PC-9 (cell line): ENCODE data around the gene ROBO2. TPM values are rescaled to one million over a fixed set of nuclear protein-coding genes. Genes with fewer than 3 reads are reported as not detected.

Source experiments
- BruUV-seq: library from RNA; stranded (reverse); fragments of 400-500 nt; replicated peaks from 2 replicates; lab custom pipeline; 2021; lab: Mats Ljungman, UMichigan
- CTCF ChIA-PET: fragments of 300-600 bp; sonication (Branson Sonifier 250); formaldehyde crosslinking; loops from one replicate; lab custom pipeline; 2022; ENCODE audit warnings: antibody characterized with exemption; lab: Charles Lee
- POLR2A ChIA-PET: fragments of 300-600 bp; sonication (Branson Sonifier 250); formaldehyde crosslinking; loops from one replicate; lab custom pipeline; 2022; ENCODE audit warnings: antibody characterized with exemption; ENCODE audit not compliant: unreplicated experiment; lab: Charles Lee
- DNase-seq, 2 experiments: peaks; one replicate each; pipeline versions ENCODE4 v3.0.0 to v3.0.0-alpha.2; 2015 to 2022; ENCODE audit warnings: mixed read lengths in 1 of 2
- H2AFZ ChIP-seq: fragments of 200-600 bp; sonication (generic); 2 replicates; pipeline ENCODE4 v1.8.1; 2017; ENCODE audit warnings: antibody characterized with exemption
- H3F3A ChIP-seq: fragments of 200-600 bp; sonication (generic); 2 replicates; pipeline ENCODE4 v1.8.1; 2017; ENCODE audit warnings: antibody characterized with exemption, mild to moderate bottlenecking, low read depth; ENCODE audit not compliant: insufficient read depth
- H3K27ac ChIP-seq: fragments of 200-600 bp; sonication (generic); 2 replicates; pipeline ENCODE4 v1.6.1; 2016; ENCODE audit warnings: mixed run types
- H3K27me3 ChIP-seq: fragments of 200-600 bp; sonication (generic); 2 replicates; pipeline ENCODE4 v1.6.1; 2016; ENCODE audit warnings: low read depth, mixed run types; ENCODE audit not compliant: insufficient read depth
- H3K36me3 ChIP-seq: fragments of 200-600 bp; sonication (generic); 2 replicates; pipeline ENCODE4 v1.6.1; 2016; ENCODE audit warnings: low read depth, mixed run types
- H3K4me1 ChIP-seq: fragments of 200-600 bp; sonication (generic); replicated peaks from 2 replicates; pipeline ENCODE4 v1.6.1; 2016; ENCODE audit warnings: mixed run types; ENCODE audit not compliant: insufficient read depth
- H3K4me2 ChIP-seq: fragments of 200-600 bp; sonication (generic); 2 replicates; pipeline ENCODE4 v1.6.1; 2017; ENCODE audit warnings: mixed run types
- H3K4me3 ChIP-seq: fragments of 200-600 bp; sonication (generic); 2 replicates; pipeline ENCODE4 v1.6.1; 2016; ENCODE audit warnings: mixed run types
- H3K79me2 ChIP-seq: fragments of 200-600 bp; sonication (generic); 2 replicates; pipeline ENCODE4 v1.6.1; 2017; ENCODE audit warnings: low read depth, mixed run types
- H3K9me2 ChIP-seq: fragments of 200-600 bp; sonication (generic); 2 replicates; pipeline ENCODE4 v1.8.1; 2017; ENCODE audit warnings: mild to moderate bottlenecking; ENCODE audit not compliant: insufficient read depth
- H3K9me3 ChIP-seq: fragments of 200-600 bp; sonication (generic); 2 replicates; pipeline ENCODE4 v1.8.1; 2016; ENCODE audit warnings: low read depth; ENCODE audit not compliant: insufficient read depth
- H4K20me1 ChIP-seq: fragments of 200-600 bp; sonication (generic); 2 replicates; pipeline ENCODE4 v1.8.1; 2017; ENCODE audit not compliant: insufficient read depth
- EZH2 ChIP-seq: fragments of 200-600 bp; sonication (generic); IDR thresholded peaks from 2 replicates; pipeline ENCODE4 v1.8.0; 2017; ENCODE audit warnings: antibody characterized with exemption, low read depth
- intact Hi-C: fragments of 100-400 bp; cut with micrococcal nuclease; formaldehyde crosslinking; loops from one replicate; pipeline ENCODE4 v1.10.0; 2022; ENCODE audit not compliant: unreplicated experiment
- total RNA-seq: library from RNA; stranded (reverse); gene quantifications from 2 replicates; pipeline ENCODE4 v1.2.3, GENCODE V29; 2021
- TF ChIP-seq, protein P1 (sequence below): fragments of 200-600 bp; sonication (generic); conservative IDR thresholded peaks from 2 replicates; pipeline ENCODE4 v1.6.1; 2017; ENCODE audit warnings: mixed run types, antibody characterized with exemption, mild to moderate bottlenecking, moderate library complexity

The ROBO2 gene
- total RNA-seq, 1 experiment from 2014 or later: 0.39 TPM

DNA sequence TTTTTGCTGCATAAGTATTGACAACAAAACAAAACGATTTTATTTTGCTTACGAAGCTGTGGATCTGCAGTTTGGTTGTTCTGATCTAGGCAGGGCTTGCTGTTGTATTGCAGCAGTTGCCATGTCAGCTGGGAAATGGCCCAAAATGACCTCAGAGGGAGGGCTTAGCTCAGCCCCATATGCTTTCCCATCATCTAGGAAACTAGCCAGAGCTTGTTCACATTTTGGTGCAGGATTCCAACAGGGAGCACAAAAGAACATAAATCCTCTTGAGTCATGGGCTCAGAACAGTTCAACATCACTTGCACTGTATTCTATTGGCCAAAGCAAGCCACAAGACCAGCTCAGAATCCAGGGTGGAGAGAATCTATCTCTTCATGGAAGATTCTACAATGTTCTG is 42.2 kb upstream of the ROBO2 start:
- ChIA-PET CTCF (no interaction called here), POLR2A (no interaction called here)
- Histone ChIP-seq H4K20me1 (no peaks in the 10 kb centered on the region), H3K4me3 (no peak overlapping the region), H3K9me2 (no peaks in the 10 kb centered on the region), H2AFZ (no peak overlapping the region), H3K4me1 (no peaks in the 10 kb centered on the region), H3F3A (no peaks in the 10 kb centered on the region), H3K27ac (no peak overlapping the region), H3K36me3 (no peaks in the 10 kb centered on the region), H3K4me2 (no peak overlapping the region), H3K9me3 (no peaks in the 10 kb centered on the region), H3K27me3 (no peaks in the 10 kb centered on the region), H3K79me2 (no peaks in the 10 kb centered on the region)
- intact Hi-C loops: no loop called here
- BruUV-seq: no TSS peak
- DNase-seq: no peak
- TF ChIP-seq, protein P1, sequence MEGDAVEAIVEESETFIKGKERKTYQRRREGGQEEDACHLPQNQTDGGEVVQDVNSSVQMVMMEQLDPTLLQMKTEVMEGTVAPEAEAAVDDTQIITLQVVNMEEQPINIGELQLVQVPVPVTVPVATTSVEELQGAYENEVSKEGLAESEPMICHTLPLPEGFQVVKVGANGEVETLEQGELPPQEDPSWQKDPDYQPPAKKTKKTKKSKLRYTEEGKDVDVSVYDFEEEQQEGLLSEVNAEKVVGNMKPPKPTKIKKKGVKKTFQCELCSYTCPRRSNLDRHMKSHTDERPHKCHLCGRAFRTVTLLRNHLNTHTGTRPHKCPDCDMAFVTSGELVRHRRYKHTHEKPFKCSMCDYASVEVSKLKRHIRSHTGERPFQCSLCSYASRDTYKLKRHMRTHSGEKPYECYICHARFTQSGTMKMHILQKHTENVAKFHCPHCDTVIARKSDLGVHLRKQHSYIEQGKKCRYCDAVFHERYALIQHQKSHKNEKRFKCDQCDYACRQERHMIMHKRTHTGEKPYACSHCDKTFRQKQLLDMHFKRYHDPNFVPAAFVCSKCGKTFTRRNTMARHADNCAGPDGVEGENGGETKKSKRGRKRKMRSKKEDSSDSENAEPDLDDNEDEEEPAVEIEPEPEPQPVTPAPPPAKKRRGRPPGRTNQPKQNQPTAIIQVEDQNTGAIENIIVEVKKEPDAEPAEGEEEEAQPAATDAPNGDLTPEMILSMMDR: no peak
- TF ChIP-seq EZH2: no peak

DNA sequence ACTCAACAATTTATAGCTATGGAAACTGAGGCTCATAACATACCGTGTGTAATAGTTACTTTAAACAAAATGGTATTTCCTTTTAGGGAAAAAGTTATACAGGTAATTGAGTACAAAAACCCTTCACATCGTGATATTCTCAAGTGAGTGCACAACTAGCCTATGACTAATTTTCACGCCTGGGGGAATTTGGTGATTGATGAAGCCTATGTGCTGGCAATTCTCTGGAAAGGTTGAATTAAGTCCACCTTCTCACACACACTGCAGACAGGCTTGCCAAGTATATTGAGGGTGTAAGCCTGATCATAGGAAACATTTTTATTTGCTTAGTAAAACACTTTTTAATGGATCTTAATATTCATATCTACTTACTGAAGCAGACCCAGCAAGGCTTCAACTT is 41.3 kb upstream of the ROBO2 start:
- intact Hi-C loops: no loop called here
- H3K36me3 ChIP-seq: no peaks in the 10 kb centered on the region
- H3K4me1 ChIP-seq: no peaks in the 10 kb centered on the region
- ChIA-PET CTCF (no interaction called here), POLR2A (no interaction called here)
- BruUV-seq: no TSS peak
- DNase-seq: no peak
- no peaks in the 10 kb centered on the region for H3F3A ChIP-seq
- H3K27me3 ChIP-seq: no peaks in the 10 kb centered on the region
- no peaks in the 10 kb centered on the region for H4K20me1 ChIP-seq
- TF ChIP-seq EZH2: no peak
- TF ChIP-seq, protein P1: no peak
- no peaks in the 10 kb centered on the region for H3K9me2 ChIP-seq
- H3K4me3 ChIP-seq: no peak overlapping the region
- H3K79me2 ChIP-seq: no peaks in the 10 kb centered on the region
- no peak overlapping the region for H2AFZ ChIP-seq
- H3K4me2 ChIP-seq: no peak overlapping the region
- no peaks in the 10 kb centered on the region for H3K9me3 ChIP-seq
- H3K27ac ChIP-seq: no peak overlapping the region

- CTCF ChIA-PET: no interaction called here
- Histone ChIP-seq H3K27me3 (no peaks in the 10 kb centered on the region), H2AFZ (no peak overlapping the region), H3K27ac (no peak overlapping the region), H3K9me3 (no peaks in the 10 kb centered on the region), H3K4me3 (no peak overlapping the region), H4K20me1 (no peaks in the 10 kb centered on the region), H3F3A (no peaks in the 10 kb centered on the region), H3K9me2 (no peaks in the 10 kb centered on the region), H3K4me1 (no peaks in the 10 kb centered on the region), H3K36me3 (no peaks in the 10 kb centered on the region), H3K79me2 (no peaks in the 10 kb centered on the region), H3K4me2 (no peak overlapping the region)
- DNase-seq: no peak
- BruUV-seq: no TSS peak
- intact Hi-C loops: no loop called here
- TF ChIP-seq, protein P1: no peak
- no peak for TF ChIP-seq EZH2
- POLR2A ChIA-PET: no interaction called here
Observed at GRCh38 chr3:77001062-77001701, 38.7 kb upstream of the ROBO2 start.
